ENCODE results near the gene SCG3.

SCG3 gene

GRCh38 chr15:51699373-51699772 is 18.1 kb downstream of the SCG3 start:
- no peak for TF ChIP-seq CTCF (IDR thresholded peaks at IDR 0.05; ENCODE audit: control insufficient read depth, extremely low read depth, insufficient read depth)
- DNase-seq (ENCODE audit: low read depth): no peak
- no peak overlapping the region for H3K4me3 ChIP-seq (ENCODE audit: low read depth, low read length)

- no peak overlapping the region for H3K4me3 ChIP-seq (ENCODE audit: low read depth, low read length)
- no peak for DNase-seq (ENCODE audit: low read depth)
- TF ChIP-seq CTCF (IDR thresholded peaks at IDR 0.05; ENCODE audit: control insufficient read depth, extremely low read depth, insufficient read depth): no peak
These were observed 21.4 kb downstream of the SCG3 start for GRCh38 chr15:51702710-51703109.

GRCh38 chr15:51706291-51706690 is 25.0 kb downstream of the SCG3 start:
- no peak for TF ChIP-seq CTCF (IDR thresholded peaks at IDR 0.05; ENCODE audit: control insufficient read depth, extremely low read depth, insufficient read depth)
- H3K4me3 ChIP-seq (ENCODE audit: low read depth, low read length): no peak overlapping the region
- no peak for DNase-seq (ENCODE audit: low read depth)

GRCh38 chr15:51706926-51707608 is 25.8 kb downstream of the SCG3 start:
- DNase-seq (ENCODE audit: low read depth): no peak
- TF ChIP-seq CTCF (IDR thresholded peaks at IDR 0.05; ENCODE audit: control insufficient read depth, extremely low read depth, insufficient read depth): no peak
- no peak overlapping the region for H3K4me3 ChIP-seq (ENCODE audit: low read depth, low read length)

GRCh38 chr15:51708013-51708412 is 26.7 kb downstream of the SCG3 start:
- TF ChIP-seq CTCF (IDR thresholded peaks at IDR 0.05; ENCODE audit: control insufficient read depth, extremely low read depth, insufficient read depth): no peak
- H3K4me3 ChIP-seq (ENCODE audit: low read depth, low read length): no peak overlapping the region
- peak; percentile 54 for DNase-seq (ENCODE audit: low read depth)

GRCh38 chr15:51709031-51709430 is 27.7 kb downstream of the SCG3 start:
- no peak for DNase-seq (ENCODE audit: low read depth)
- TF ChIP-seq CTCF (IDR thresholded peaks at IDR 0.05; ENCODE audit: control insufficient read depth, extremely low read depth, insufficient read depth): no peak
- H3K4me3 ChIP-seq (ENCODE audit: low read depth, low read length): no peak overlapping the region

- H3K4me3 ChIP-seq (ENCODE audit: low read depth, low read length): no peak overlapping the region
- TF ChIP-seq CTCF (IDR thresholded peaks at IDR 0.05; ENCODE audit: control insufficient read depth, extremely low read depth, insufficient read depth): no peak
- DNase-seq (ENCODE audit: low read depth): no peak
These were observed 32.9 kb downstream of the SCG3 start for GRCh38 chr15:51714162-51714561.
